Mucosa of rectum (tissue), 2 donors: ENCODE data around the gene SEMA6C.
"Not testable (repeated sequence)": the region's sequence is repeated elsewhere in the genome, so short reads cannot be mapped to it uniquely, and the experiment has no call there.

Experiments used
- H3K27ac ChIP-seq, 2 donors: one replicate each; pipeline ENCODE4 v1.7.0; 2013; ENCODE audit warnings: inconsistent platforms in 2 of 2, low read depth in 2 of 2, low read length in 2 of 2
- H3K27me3 ChIP-seq, 2 donors: one replicate each; pipeline ENCODE4 v1.7.0; 2013; ENCODE audit warnings: low read length in 2 of 2; ENCODE audit not compliant: control insufficient read depth in 2 of 2, insufficient read depth in 2 of 2
- H3K36me3 ChIP-seq, 2 donors: one replicate each; pipeline ENCODE4 v1.7.0; 2013; ENCODE audit warnings: low read length in 2 of 2; ENCODE audit not compliant: control insufficient read depth in 2 of 2, insufficient read depth in 2 of 2
- H3K4me1 ChIP-seq, 2 donors: one replicate each; pipeline ENCODE4 v1.7.0; 2013; ENCODE audit warnings: low read length in 2 of 2, mild to moderate bottlenecking in 1 of 2; ENCODE audit not compliant: control insufficient read depth in 2 of 2, insufficient read depth in 2 of 2
- H3K4me3 ChIP-seq, 2 donors: one replicate each; pipeline ENCODE4 v1.7.0; 2013; ENCODE audit warnings: low read length in 2 of 2
- H3K9ac ChIP-seq, 2 donors: one replicate each; pipeline ENCODE4 v1.7.0; 2013; ENCODE audit warnings: low read length in 2 of 2, low read depth in 1 of 2, mild to moderate bottlenecking in 1 of 2
- H3K9me3 ChIP-seq, 2 donors: one replicate each; pipeline ENCODE4 v1.7.0; 2013; ENCODE audit warnings: low read length in 2 of 2; ENCODE audit not compliant: control insufficient read depth in 2 of 2
- donor health status: healthy.
- donor health status: Normal muscosa, but diverticular disease.

Gene SEMA6C

DNA sequence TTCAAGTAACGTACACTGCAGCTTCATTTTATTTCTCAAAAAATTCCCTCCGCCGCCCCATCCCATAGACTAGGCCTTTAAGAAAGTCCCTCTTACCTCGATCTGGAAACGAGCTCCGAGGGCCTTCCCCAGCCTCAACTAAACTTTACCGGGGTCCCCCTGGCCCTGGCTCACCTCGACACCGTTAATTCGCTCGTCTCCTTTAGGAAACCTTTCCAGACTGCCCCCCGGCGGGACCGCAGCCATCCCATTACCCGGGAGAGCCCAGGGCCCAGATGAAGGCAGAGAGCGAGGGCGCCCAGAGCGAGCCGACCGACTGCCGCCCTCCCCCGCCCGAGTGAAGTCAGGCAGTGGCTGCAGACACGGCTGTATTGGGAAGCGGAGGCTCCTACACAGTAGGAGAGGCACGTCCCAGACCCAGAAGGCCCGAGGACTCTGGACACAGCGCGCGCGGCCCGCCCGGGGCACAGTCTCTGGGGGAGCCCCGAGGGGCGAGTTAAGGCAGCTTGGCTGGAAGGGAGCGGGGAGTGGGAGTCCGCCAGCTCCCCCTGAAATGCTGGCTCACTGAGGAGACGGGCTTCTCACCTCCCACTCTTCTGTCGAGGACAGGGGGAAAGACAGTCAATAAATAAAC is 14.6 kb downstream of the SEMA6C start:
- Histone ChIP-seq H3K9ac (peak overlapping the region; percentile 14 to 58), H3K27ac (no peak overlapping the region), H3K4me1 (peaks cover 10 to 14% of the 10 kb centered on the region in 2 donors), H3K36me3 (no peaks in the 10 kb centered on the region), H3K4me3 (peak overlapping the region; percentile 54 to 65), H3K27me3 (peaks cover 2 to 23% of the 10 kb centered on the region in 2 donors), H3K9me3 (no peaks in the 10 kb centered on the region)

DNA sequence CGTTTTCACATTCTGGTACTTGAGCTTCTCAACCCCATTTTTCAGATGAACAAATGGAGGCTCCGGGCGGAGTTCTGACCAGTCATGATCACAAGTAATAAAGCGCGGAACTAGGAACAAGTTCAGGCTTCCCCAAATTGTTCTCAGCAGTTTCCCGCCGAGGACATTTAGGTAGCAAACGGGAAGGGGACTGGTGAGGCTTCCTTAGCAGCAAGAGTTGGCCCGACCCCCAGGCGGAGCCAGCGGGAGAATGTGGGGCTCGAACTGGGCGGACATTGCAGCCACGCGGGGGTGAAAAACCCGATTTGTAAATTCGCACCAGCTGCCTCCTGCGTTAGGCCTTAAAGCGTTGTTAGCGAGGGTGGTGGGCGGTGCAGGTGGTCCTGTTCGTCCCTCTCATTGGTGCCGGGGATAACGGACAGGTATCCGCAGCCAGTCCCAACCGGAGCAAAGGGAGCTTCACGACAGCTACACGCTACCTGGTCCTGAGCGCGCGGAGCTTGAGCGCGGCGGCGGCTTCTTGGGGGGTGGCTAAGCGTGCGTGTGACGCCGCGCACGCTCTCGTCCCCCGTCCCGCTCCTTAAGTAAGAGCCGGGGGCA is 15.3 kb downstream of the SEMA6C start:
- H3K4me1 ChIP-seq = peaks cover 10 to 14% of the 10 kb centered on the region in 2 donors
- no peaks in the 10 kb centered on the region for H3K9me3 ChIP-seq
- H3K27ac ChIP-seq = no peak overlapping the region
- peaks cover 2 to 23% of the 10 kb centered on the region in 2 donors for H3K27me3 ChIP-seq
- H3K36me3 ChIP-seq = no peaks in the 10 kb centered on the region
- peak overlapping the region; percentile 14 to 58 for H3K9ac ChIP-seq
- H3K4me3 ChIP-seq = peak overlapping the region; percentile 54 to 65

DNA sequence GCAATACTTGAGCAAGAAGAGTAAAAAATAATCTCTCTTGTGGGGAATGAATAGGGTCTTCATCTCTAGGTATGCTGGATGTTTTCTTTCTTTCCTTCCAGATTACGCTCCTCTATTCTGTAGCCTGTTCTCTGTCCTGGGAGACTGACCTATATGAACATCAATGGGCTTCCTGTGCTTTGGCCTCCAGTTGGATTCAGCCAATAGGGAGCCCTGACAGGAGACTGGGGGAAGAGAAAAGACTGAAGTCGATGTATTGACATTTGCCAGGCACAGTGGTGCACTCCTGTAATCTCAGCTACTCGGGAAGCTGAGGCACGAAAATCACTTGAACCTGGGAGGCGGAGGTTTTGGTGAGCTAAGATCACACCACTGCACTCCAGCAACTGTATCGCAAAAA is 17.6 kb downstream of the SEMA6C start:
- no peaks in the 10 kb centered on the region for H3K9me3 ChIP-seq
- H3K36me3 ChIP-seq = peaks cover 0 to 4% of the 10 kb centered on the region in 2 donors
- H3K27me3 ChIP-seq = peaks cover 0 to 23% of the 10 kb centered on the region in 2 donors
- H3K27ac ChIP-seq = no peak overlapping the region
- H3K4me1 ChIP-seq = peaks cover 10 to 14% of the 10 kb centered on the region in 2 donors
- no peak overlapping the region for H3K4me3 ChIP-seq
- no peak overlapping the region for H3K9ac ChIP-seq

DNA sequence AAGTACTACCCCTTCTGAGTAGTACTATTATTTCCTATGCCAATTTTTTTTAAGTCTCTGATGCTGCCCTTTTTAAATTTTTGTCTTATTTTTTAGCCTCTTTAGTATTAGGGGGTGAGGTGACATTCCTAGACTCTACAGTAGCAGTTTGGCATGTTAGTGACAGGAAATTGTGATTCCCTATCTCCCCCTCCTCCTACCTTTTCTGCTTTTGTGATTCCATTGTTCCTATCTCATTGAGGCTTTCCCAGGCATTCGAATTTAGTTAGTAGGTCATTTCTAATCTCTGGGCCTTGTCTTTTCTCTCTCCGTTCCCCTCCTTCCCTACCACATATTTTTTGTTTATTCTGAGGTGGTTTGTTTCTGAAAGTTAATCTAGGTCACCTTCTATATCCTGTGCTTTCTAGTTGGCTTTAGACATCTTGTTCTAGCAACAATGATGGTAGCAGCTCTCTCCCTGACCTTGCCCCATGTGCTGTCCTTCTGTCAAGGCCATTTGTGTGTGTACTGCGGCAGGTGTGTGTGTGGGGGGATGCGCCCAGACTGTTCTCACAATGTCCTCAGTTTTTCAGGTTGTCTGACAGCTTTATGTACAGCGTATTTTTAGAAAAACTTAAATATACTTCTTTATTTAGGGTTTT is 21.5 kb downstream of the SEMA6C start:
- Histone ChIP-seq H3K4me1 (no peaks in the 10 kb centered on the region), H3K27ac (no peak overlapping the region), H3K36me3 (peaks cover 4 to 5% of the 10 kb centered on the region in 2 donors), H3K27me3 (no peaks in the 10 kb centered on the region), H3K4me3 (no peak overlapping the region), H3K9ac (no peak overlapping the region), H3K9me3 (no peaks in the 10 kb centered on the region)

DNA sequence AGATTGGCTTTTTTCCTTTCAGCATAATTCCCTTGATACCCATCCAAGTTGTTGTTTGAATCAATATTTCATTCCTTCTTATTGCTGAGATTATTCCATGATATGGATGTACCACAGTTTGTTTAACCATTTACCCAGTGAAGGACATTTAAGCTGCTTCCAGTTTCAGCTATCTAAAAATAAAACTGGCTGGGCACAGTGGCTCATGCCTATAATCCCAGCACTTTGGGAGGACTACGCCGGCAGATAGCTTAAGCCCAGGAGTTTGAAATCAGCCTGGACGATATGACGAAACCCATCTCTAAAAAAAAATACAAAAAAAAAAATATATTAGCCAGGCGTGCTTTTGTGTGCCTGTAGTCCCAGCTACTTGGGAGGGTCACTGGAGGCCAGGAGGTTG is 32.6 kb downstream of the SEMA6C start:
- Histone ChIP-seq H3K4me3 (no peak overlapping the region), H3K27ac (no peak overlapping the region), H3K36me3 (peaks cover 4 to 9% of the 10 kb centered on the region in 2 donors), H3K9me3 (no peaks in the 10 kb centered on the region), H3K4me1 (no peaks in the 10 kb centered on the region), H3K27me3 (no peaks in the 10 kb centered on the region), H3K9ac (no peak overlapping the region)

DNA sequence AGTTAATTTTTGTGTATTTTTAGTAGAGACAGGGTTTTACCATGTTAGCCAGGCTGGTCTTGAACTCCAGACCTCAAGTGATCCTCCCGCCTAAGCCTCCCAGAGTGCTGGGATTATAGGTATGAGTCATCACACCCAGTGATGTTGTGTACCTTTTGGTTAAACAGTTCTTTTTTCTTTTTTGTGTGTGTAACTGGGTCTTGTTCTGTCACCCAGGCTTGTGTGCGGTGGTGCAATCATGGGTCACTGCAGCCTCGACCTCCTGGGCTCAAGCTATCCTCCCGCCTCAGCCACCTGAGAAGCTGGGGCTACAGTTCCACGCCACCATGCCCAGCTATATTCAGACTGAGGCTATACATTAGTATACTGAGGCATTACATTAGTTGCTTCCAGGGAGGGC is 38.1 kb downstream of the SEMA6C start:
- Histone ChIP-seq H3K9ac (no peak overlapping the region), H3K4me1 (no peaks in the 10 kb centered on the region), H3K27ac (no peak overlapping the region), H3K27me3 (no peaks in the 10 kb centered on the region), H3K9me3 (no peaks in the 10 kb centered on the region), H3K4me3 (no peak overlapping the region), H3K36me3 (peaks cover 6 to 11% of the 10 kb centered on the region in 2 donors)

DNA sequence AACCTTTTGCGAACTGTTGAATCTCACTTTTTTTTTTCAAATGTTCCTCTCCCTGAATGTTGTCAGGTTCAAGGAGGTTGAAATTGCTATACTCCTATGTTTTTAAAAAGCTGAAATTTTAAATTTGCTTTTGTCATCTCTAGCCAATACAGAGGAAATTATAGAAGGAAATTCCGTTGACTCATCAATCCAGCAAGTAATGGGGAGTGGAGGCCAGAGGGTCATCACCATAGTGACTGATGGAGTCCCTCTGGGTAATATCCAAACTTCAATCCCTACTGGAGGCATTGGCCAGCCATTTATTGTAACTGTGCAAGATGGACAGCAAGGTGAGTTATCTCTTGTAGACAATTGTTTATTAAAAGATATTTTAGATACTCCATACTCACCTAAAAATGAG is 39.5 kb downstream of the SEMA6C start:
- H3K4me3 ChIP-seq = no peak overlapping the region
- no peak overlapping the region for H3K9ac ChIP-seq
- no peaks in the 10 kb centered on the region for H3K27me3 ChIP-seq
- no peaks in the 10 kb centered on the region for H3K9me3 ChIP-seq
- peaks cover 6 to 11% of the 10 kb centered on the region in 2 donors for H3K36me3 ChIP-seq
- H3K4me1 ChIP-seq = no peaks in the 10 kb centered on the region
- no peak overlapping the region for H3K27ac ChIP-seq

DNA sequence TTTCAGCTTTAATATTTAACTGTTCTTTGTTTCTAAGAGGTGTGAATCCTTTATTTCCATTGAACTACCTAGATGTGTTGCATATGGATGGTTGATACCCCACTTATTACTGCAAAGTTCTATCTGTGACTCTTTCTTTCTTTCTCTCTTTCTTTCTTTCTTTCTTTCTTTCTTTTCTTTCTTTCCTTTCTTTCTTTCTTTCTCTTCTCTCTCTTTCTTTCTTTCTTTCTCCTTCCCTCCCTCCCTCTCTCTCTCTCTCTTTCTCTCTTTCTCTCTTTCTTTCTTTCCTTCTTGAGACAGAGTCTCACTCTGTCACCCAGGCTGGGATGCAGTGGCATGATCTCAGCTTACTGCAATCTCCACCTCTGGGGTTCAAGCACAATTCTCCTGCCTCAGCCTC is 41.8 kb downstream of the SEMA6C start:
- Histone ChIP-seq H3K9me3 (no peaks in the 10 kb centered on the region), H3K9ac (no peak overlapping the region), H3K27me3 (no peaks in the 10 kb centered on the region), H3K27ac (no peak overlapping the region), H3K4me3 (no peak overlapping the region), H3K36me3 (peaks cover 6 to 11% of the 10 kb centered on the region in 2 donors), H3K4me1 (no peaks in the 10 kb centered on the region)

DNA sequence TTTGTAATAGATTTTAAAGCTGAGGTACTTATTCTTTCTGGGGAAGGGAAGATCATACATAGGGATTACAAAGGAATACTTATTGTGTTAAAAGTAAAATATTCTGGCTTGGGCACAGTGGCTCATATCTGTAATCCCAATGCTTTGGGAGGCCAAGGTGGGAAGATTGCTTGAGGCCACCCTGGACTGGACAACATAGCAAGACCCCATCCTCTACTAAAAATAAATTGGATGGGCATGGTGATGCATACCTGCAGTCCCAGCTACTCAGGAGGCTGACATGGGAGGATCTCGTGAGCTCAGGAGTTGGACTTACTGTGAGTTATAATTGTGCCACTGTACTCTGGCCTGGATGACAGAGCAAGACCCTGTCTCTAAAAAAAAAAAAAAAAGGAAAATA is 48.3 kb downstream of the SEMA6C start:
- H3K9ac ChIP-seq = no peak overlapping the region
- H3K4me3 ChIP-seq = no peak overlapping the region
- H3K4me1 ChIP-seq = no peaks in the 10 kb centered on the region
- H3K36me3 ChIP-seq = peaks cover 0 to 6% of the 10 kb centered on the region in 2 donors
- no peaks in the 10 kb centered on the region for H3K9me3 ChIP-seq
- no peaks in the 10 kb centered on the region for H3K27me3 ChIP-seq
- H3K27ac ChIP-seq = no peak overlapping the region

DNA sequence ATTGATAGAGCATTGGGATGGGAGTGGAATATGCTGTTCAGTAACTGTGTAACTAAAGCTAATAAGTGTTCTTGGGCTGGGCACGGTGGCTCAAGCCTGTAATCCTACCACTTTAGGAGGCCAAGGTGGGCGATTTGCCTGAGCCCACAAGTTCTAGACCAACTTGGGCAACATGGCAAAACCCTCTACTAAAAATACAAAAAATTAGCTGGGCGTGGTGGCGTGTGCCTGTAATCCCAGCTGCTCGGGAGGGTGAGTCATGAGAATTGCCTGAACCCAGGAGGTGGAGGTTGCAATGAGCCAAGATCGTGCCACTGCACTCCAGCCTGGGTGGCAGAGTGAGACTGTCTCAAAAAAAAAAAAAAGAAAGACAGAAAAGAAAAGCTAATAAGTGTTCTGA is 49.0 kb downstream of the SEMA6C start:
- not testable (repeated sequence) for H3K4me3 ChIP-seq, H3K9ac ChIP-seq, H3K36me3 ChIP-seq, H3K9me3 ChIP-seq, H3K4me1 ChIP-seq, H3K27ac ChIP-seq, H3K27me3 ChIP-seq
